Measurements from ENCODE around the gene ARVCF.

Gene ARVCF

DNA sequence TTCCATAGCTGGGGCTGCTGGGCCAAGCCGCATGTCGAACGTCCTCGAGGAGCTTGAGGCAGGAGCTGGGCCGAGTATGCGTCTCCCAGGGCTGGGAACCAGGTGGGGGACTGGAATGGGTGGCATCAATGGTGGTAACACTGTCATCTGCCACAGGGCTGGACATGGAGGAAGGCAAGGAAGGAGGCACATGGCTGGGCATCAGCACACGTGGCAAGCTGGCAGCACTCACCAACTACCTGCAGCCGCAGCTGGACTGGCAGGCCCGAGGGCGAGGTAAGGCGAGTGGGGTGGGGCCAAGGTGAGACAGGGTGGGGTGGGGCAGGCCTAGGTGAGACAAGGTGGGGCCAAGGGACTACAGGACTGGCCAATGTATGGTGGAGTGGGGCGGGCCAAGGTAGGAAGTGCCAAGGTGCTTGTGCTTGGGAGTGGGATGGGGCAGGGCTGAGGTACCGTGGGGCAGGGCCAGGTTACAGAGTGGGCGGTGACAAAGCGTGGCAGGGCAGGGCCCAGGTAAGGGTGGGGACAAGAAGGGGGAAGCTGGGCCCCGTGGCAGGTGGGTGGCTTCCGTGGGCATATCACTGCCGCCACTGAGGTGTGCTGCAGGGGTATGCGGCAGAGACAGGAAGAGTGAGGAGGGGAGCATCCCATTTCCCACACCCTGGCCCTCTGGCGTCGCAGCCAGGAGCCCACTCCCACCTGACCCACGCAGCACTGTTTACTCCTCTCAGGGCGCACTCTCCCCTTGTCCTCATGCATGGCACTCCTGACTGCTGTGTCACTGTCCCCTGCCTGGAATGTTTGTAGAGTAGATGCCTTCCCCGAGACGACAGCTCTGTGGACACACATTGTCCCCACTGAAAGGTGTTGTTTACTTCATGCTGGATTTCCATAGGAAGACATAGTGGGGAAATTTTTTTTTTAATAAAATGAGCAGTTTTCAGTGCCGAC is 36.0 kb upstream of the ARVCF start:
- DNase-seq, result no peak

GRCh38 chr22:20051927-20052308 is 35.3 kb upstream of the ARVCF start:
- no peak for DNase-seq

DNA sequence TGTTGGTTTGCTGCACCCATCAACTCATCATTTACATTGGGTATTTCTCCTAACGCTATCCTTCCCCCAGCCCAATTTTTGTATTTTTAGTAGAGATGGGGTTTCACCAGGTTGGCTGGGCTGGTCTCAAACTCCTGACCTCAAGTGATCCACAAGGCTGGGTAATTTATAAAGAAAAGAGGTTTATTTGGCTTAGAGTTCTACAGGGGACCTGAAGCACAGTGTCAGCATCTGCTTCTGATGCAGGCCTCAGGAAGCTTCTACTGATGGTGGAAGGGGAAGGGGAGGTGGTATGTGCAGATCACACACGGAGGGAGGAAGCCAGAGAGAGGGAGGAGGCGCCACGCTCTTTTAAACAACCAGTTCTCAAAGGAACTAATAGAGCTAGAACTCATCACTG is 30.1 kb upstream of the ARVCF start:
- no peak for DNase-seq

- DNase-seq, result no peak
These were observed 28.0 kb upstream of the ARVCF start for GRCh38 chr22:20044495-20045151.

DNA sequence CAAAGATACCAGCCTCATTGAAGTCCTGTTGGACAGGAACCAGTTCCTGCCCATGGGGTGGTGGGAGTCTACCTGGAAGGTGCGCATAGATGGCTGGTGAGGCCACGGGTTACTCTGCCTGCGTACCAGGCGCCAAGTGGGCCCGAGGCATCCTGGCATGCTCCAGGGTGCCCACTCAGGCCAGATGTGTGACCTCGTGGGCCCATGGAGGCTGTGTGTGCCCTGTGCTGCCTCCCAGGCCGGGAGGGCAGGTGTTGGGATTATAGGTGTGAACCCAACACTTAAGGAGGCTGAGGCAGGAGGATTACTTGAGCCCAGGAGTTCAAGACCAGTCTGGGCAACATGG is 27.3 kb upstream of the ARVCF start:
- no peak for DNase-seq

DNA sequence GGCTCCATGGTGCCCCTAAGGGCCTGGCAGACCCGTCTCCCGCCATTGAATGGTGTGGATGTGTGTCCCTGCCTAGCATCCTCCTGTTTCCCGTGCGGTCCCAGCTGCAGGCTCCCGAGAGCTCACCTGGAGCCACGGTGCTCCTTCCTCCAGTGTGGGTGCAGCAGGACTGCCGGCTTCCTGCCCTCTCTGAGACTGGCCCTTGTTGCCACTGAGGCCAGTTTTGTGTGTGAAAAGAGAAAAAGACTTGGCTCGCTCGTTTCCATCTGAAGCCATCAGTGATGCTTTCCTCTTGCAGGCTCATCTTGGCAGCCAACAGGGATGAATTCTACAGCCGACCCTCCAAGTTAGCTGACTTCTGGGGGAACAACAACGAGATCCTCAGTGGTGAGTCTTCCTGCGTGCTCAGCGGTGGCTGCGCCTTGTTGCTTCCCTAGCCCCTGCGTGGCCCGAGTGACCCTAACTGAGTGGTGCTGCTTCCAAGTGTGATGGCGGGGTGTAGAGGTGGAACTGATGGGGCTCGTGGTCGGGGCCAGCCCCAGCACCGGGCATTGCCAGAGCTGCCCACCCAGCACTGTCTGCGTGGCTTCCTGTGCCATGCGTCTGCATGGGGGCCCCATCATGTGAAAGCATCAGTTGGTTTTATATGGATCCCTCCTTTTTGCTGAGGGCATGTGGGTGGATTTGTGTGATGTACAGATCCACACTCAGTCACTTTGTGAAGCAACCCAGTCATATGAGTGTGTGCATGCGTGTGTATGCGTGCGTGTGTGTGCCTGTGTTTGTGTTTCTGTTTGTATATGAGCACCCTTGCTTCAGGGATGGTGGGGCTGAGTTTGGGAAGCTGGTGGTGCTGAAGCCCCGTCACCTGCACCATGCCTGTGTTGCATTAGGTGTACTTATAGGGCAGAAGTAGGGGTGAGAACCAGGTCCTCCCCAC is 26.7 kb upstream of the ARVCF start:
- DNase-seq, result no peak

DNA sequence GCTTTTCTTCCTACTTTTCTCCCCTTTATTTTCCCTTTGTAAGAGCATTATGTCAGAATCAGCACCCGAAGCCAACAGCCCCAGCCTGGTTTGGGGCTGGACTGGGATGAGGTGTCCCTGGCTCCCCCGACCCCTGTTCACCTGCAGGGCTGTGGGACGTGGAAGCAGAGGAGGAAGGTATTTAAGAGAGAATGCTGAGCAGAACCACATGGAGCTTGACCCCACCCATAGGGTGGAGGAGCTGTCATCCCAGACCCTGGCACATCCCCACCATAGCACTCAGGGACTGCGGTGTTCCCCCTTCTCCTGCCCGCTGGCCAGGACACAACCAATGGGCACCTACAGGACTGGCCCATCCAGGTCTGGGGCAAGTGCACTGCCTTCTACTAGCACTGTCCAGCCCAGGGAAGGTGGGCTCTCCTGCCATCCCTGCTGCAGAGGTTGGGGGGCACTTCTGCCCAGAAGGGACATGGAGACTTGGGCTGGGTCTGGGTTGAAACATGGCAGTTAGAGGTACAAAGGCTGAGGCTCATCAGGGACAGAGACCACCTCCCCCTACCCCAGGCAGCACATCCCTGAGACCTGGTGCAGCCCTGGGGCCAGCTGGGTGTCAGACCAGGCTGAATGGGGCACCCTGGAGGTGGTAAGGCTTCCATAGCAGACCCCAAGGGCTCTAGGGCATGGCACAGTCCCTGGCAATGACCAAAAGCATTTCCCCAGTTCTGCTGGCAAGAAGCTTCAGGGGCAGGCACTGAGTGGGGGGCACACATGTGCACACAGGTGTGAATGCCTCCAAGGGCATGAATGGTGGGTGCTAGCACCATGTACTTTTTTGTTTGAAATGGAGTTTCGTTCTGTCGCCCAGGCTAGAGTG is 23.9 kb upstream of the ARVCF start:
- DNase-seq, result no peak

- DNase-seq, result no peak
These were observed 23.2 kb upstream of the ARVCF start for GRCh38 chr22:20039683-20040325.

DNA sequence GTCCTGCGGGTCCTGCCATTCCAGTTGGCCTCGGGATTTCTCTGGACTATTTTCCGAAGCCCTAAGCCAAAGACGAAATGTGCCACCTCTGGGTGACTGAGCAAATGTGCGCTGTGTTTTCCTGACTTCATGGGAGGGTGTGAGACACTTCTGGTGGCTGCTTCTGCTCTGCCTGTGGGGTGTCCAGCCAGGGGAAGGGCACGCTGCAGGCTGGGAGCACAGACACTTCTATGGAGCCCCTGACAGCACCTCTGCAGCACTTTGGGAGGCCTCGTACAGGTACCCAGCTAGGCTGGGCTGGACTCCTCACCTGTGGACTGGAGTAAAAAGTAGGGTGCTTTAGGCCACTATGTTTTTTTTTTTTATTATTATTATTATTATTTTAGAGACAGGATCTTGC is 22.0 kb upstream of the ARVCF start:
- no peak for DNase-seq

DNA sequence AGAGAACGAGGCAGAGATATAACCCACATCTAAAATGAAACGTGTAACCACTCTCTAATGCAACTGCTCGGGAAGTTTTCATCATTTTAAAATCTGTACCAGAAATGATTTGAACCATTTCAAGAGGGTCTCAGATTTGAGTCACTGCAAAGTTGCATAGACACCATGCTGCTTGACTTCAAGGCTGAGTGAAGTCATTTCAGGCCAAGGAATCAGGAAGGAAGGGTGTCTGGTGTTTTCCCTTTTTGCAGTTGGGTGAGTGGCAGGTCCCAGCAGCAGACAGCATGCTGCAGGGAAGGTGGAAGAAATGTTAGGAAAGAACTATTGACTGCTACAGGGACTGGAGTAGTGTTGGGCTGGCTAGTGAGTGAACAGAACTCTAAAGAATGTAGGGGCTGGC is 20.8 kb upstream of the ARVCF start:
- DNase-seq, result no peak

- DNase-seq, result no peak
These were observed 20.1 kb upstream of the ARVCF start for GRCh38 chr22:20036535-20037392.

DNA sequence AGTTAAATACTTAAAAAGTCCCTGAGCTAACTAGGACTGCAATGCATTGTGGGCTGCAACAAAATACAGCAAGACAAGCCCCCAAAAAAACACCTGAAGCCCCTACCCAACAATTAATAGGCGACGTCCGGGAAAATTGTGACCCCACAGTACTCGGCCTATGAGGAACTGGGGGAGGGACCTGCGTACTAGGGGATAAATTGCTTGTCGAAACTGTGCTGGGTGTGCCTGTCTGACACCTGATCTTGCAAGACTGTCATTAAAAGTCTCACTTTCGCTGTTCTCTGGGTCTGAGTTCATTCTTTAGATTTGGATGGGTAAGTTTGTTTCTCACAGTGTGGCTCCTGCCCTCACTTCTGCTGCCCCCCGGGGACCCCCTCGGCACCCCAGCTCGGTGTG is 19.5 kb upstream of the ARVCF start:
- DNase-seq, result no peak

DNA sequence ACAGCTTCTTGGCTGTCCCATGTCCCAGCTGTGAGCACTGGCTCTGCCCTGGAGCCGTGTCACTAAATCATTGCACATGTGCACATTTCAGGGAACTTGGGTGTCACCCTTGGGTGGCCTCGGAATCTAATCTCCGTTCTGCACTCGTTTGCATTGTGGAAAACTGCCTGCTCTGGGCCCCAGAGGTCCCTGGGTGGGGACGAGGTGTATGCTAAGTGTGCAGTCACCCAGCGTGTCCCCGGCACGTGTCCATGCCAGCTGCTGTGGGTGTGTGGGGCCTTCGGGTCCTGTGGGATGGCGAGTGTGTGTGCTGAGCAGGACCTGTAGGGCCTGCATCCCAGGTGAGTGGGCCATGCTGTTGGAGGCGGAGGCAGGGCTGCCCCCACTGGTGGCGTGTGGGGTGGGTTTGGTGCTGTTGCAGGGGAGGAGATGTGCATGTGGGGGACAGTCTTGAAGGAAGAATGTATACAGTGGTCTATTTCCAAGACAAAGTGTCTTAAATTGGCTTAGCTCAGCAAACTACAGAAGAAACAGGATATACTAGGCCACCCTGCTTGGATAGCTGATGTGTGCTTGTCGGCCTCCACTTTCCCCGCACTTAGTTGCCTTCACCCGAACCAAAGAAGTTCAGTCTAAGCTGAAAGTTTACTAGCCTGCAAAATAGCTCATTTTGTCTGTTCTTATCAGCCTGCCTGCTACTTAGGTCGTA is 18.9 kb upstream of the ARVCF start:
- DNase-seq, result no peak

- DNase-seq, result no peak
These were observed 17.5 kb upstream of the ARVCF start for GRCh38 chr22:20034143-20034542.

DNA sequence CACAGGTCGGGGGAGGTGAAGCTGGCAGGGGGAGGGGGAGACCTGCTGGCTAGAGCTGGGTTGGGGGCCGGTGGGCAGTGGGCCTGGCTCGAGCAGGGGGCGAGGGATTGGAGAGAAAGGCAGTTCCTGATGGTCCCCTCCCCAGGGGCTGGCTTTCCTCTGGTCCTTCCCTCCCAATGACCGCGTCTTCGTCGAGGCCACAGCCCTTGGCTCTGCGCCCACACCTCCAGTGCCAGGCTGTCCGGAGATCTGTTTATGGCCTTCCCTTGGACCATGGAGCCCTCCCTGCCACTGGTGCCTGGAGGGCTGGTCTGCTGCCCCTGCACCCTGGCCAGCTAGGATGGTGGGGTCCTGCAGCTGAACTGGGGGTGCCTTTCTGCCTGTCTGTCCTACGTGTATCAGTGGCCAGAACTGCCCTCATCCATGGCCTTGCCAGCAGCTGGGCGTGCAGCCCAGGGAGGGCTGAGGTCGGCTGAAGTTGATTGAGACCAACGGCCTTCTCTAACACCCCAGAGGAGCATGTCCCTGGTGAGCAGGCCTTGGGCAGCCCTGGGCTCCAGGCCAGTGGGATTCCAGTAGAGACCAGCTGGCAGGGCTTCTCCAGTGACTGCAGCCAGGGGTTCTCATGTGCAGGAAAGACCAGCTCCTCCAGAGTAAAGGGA is 16.6 kb upstream of the ARVCF start:
- DNase-seq, result no peak

DNA sequence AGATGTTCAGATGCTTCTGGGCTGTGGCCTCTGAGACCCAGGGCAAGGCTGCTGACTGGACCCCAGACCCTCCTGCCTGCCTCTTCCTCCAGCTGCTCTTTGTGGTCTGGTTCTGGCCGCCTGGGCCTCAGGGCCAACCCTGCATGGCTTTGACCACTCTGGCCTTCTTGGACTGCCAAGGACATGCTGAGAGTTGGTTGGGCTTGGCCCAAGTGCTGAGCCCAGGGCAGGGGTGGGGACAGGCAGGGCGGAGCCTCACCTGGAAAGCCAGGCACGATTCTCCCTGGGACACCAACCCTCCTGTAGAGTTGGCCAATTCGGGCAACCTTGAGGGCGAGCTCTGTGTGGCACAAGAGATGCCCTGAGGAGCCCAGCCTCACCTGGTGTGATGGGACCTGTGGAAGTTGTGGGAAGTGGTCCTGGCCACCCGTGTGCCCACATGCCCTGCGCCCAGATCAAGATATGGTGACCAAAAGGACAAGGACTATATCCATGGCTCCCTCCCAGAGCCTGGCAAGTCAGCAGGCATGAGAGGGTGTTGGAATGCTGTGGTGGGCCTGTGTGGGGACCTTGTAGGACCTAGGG is 15.9 kb upstream of the ARVCF start:
- DNase-seq, result no peak

- no peak for DNase-seq
These were observed 15.2 kb upstream of the ARVCF start for GRCh38 chr22:20031732-20032406.

- no peak for DNase-seq
These were observed 13.1 kb upstream of the ARVCF start for GRCh38 chr22:20029550-20030225.
